Upper lobe of left lung (tissue), 6 donors: ENCODE data around the gene DICER1. TPM values are rescaled to one million over a fixed set of nuclear protein-coding genes. Genes with fewer than 3 reads are reported as not detected.

Experiments used
- ATAC-seq, 2 donors: fragments of 200-7000 bp; cut with Tn5 transposase; one replicate each; pipeline ENCODE4 v1.9.1; 2022; ENCODE audit warnings: mild to moderate bottlenecking in 2 of 2, moderate library complexity in 2 of 2; ENCODE audit not compliant: low FRiP score in 2 of 2
- DNase-seq, 2 donors: peaks; one replicate each; pipeline ENCODE4 v3.0.0-alpha.2; 2019 to 2020
- H3K27ac ChIP-seq, 4 donors: fragments of 200-600 bp; sonication (generic); one replicate each; pipeline ENCODE4 v1.5.1; 2016 to 2019
- H3K27me3 ChIP-seq, 4 donors: fragments of 200-600 bp; sonication (generic); one replicate each; pipeline ENCODE4 v1.5.1; 2017 to 2019
- H3K36me3 ChIP-seq, 4 donors: fragments of 200-600 bp; sonication (generic); one replicate each; pipeline ENCODE4 v1.5.1; 2016 to 2019
- H3K4me1 ChIP-seq, 4 donors: fragments of 200-600 bp; sonication (generic); one replicate each; pipeline ENCODE4 v1.5.1; 2018 to 2019
- H3K4me3 ChIP-seq, 4 donors: fragments of 200-600 bp; sonication (generic); one replicate each; pipeline ENCODE4 v1.5.1; 2017 to 2019; ENCODE audit warnings: mild to moderate bottlenecking in 2 of 4, moderate library complexity in 1 of 4
- H3K9me3 ChIP-seq, 4 donors: fragments of 200-600 bp; sonication (generic); one replicate each; pipeline ENCODE4 v1.5.1; 2018 to 2019
- EP300 ChIP-seq, 4 donors: sonication (generic); formaldehyde crosslinking; IDR thresholded peaks; one replicate each; pipeline ENCODE4 v1.5.1; 2017; ENCODE audit warnings: antibody characterized with exemption in 4 of 4, control low read depth in 2 of 4
- POLR2A ChIP-seq, 4 donors: fragments of 450-650 bp; IDR thresholded peaks; one replicate each; pipeline ENCODE4 v1.5.1; 2016 to 2017; ENCODE audit warnings: antibody characterized with exemption in 4 of 4, mild to moderate bottlenecking in 2 of 4
- POLR2AphosphoS5 ChIP-seq, 2 donors: sonication (generic); formaldehyde crosslinking; IDR thresholded peaks; one replicate each; pipeline ENCODE4 v1.5.1; 2017; ENCODE audit warnings: antibody characterized with exemption in 2 of 2
- WGBS, 2 donors: methylation state at CpG; one replicate each; pipeline ENCODE4 v1.1.5; 2017 to 2018; 5-methylcytosine and 5-hydroxymethylcytosine counted together
- total RNA-seq, 6 donors: library from RNA; depleted of rRNA in 4 of 6; stranded (reverse); fragments of >200 nt in 4 of 6; gene quantifications; one replicate each; pipeline versions ENCODE4 v1.1.0 to v1.2.1, GENCODE V29; 2016 to 2021
- TF ChIP-seq, protein P1 (sequence below), 6 experiments: fragments of 450-650 bp in 4 of 6; fragments of 200-600 bp in 2 of 6; sonication (generic) in 2 of 6; IDR thresholded peaks; one replicate each; pipeline ENCODE4 v1.5.1; 2016 to 2019; ENCODE audit warnings: antibody characterized with exemption in 6 of 6
- donor health status: DM: no; HTN: no; CAD: no; lungs with moderate emphysema.
- donor health status: DM: no; HTN: yes; CAD: no; lungs with severe emphysema.

Gene DICER1
- total RNA-seq, 6 donors from 2014 or later: 57.7 to 106 (median 75.1) TPM

DNA sequence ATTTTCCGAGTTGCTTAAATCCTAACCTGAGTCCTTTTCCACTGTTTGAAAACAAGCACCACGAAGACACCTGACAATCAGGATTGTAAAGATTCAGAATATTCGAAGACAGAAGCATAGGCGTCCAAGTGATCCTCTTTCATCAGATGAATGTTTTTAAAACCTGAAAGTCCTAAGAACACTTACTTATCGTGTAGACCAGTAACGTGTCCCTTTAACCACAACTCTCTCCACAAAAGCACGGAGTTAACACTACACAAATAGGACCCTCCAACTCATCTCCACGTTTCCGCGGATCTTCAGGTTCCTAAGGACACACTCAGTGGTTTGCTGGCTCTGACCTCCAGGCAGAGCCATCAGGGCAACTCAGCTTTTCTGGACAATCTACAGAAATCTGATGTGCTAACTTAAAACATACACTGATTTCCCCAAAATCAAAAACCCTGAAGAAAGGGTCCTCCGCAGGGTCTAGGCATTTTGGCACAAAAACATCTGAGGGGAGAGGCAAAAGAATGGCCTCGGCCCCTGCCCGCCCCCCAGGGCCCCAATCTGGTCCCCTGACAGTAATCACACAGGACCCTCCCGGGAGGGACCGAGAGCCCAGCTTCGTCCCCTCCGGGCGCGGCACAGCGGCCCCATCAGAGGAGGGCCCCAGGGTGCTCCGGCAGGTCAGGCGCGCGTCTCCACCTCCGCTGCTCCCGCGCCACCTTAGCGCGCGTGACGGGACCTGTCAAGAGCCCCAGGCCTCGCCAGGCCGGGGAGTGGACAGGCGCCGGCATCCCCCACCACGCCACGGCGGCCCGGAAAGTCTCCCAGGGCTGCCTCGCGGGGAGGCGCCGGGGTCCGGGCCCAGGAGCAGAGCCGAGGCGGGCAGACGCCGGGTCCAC is 925 bp downstream of the DICER1 start:
- Histone ChIP-seq H3K27ac (peak overlapping the region; percentile 91 to 96 (median 93)), H3K9me3 (no peaks in the 10 kb centered on the region), H3K4me1 (peaks cover 26 to 46% (median 38%) of the 10 kb centered on the region in 4 donors), H3K27me3 (no peaks in the 10 kb centered on the region), H3K4me3 (peak overlapping the region; percentile 66 to 88 (median 85)), H3K36me3 (no peaks in the 10 kb centered on the region)
- 3 to 6% methylated on average over 11 to 20 of the region's 48 CpGs for WGBS, 2 donors
- ATAC-seq: peak; percentile 23 to 24
- peak; percentile 59 to 91 for DNase-seq
- no peak for TF ChIP-seq POLR2A (IDR thresholded peaks at IDR 0.05)
- TF ChIP-seq POLR2AphosphoS5 (IDR thresholded peaks at IDR 0.05): no peak
- TF ChIP-seq EP300 (IDR thresholded peaks at IDR 0.05): no peak
- TF ChIP-seq, protein P1, sequence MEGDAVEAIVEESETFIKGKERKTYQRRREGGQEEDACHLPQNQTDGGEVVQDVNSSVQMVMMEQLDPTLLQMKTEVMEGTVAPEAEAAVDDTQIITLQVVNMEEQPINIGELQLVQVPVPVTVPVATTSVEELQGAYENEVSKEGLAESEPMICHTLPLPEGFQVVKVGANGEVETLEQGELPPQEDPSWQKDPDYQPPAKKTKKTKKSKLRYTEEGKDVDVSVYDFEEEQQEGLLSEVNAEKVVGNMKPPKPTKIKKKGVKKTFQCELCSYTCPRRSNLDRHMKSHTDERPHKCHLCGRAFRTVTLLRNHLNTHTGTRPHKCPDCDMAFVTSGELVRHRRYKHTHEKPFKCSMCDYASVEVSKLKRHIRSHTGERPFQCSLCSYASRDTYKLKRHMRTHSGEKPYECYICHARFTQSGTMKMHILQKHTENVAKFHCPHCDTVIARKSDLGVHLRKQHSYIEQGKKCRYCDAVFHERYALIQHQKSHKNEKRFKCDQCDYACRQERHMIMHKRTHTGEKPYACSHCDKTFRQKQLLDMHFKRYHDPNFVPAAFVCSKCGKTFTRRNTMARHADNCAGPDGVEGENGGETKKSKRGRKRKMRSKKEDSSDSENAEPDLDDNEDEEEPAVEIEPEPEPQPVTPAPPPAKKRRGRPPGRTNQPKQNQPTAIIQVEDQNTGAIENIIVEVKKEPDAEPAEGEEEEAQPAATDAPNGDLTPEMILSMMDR (IDR thresholded peaks at IDR 0.05): no peak

DNA sequence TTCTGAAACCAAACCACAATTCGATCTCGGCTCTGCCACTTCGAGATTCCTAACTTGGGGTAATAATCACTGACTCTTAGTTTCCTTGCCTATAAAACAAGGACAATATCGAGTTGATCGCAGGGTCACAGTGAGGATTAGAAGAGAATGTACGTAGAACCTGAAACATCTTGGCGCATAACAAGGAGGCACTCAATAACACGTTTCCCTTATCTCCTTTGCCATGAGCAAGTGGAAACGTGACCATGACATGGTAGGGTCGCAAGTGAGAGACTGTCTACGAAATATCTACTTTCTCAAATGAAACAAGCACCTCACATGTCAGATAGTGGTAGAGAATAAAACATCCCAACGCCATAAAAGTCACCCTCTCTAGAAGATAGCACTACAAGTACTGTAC is 2.3 kb downstream of the DICER1 start:
- DNase-seq (no peak), ATAC-seq (no peak)
- no peak overlapping the region for H3K27ac ChIP-seq
- H3K27me3 ChIP-seq: no peaks in the 10 kb centered on the region
- H3K4me1 ChIP-seq: peaks cover 31 to 59% (median 43%) of the 10 kb centered on the region in 4 donors
- H3K4me3 ChIP-seq: peak overlapping the region in 1 of 4 donors; percentile 86
- no peaks in the 10 kb centered on the region for H3K9me3 ChIP-seq
- WGBS, 2 donors: 86 to 91% methylated on average over 12 of the region's 12 CpGs
- no peaks in the 10 kb centered on the region for H3K36me3 ChIP-seq
- TF ChIP-seq EP300 (IDR thresholded peaks at IDR 0.05) (no peak), POLR2AphosphoS5 (IDR thresholded peaks at IDR 0.05) (no peak), POLR2A (IDR thresholded peaks at IDR 0.05) (no peak)
- TF ChIP-seq, protein P1 (IDR thresholded peaks at IDR 0.05): no peak

DNA sequence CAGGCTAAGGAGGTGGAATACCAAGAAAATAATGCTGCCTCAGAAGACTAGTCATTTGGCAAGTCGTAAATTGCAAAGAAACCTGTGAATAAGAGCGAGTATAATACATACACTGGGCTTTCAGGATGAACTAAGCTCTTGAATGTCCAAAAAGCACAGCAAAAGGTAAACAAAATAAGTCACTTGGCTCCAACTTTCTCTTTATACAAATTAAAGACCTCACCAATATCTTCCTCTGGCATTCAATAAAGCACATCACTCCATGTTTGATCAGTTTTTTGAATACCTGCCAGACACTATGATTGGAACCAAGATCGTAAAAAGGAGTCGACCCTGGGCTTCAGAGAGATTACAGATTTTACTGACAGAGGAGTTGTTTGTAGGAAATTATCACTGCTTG is 3.5 kb downstream of the DICER1 start:
- no peak for ATAC-seq
- Histone ChIP-seq H3K27me3 (no peaks in the 10 kb centered on the region), H3K9me3 (no peaks in the 10 kb centered on the region), H3K4me1 (peaks cover 31 to 62% (median 51%) of the 10 kb centered on the region in 4 donors), H3K4me3 (no peak overlapping the region), H3K36me3 (no peaks in the 10 kb centered on the region), H3K27ac (peak overlapping the region in 1 of 4 donors; percentile 10)
- DNase-seq: no peak
- TF ChIP-seq POLR2AphosphoS5 (IDR thresholded peaks at IDR 0.05) (no peak), POLR2A (IDR thresholded peaks at IDR 0.05) (no peak), EP300 (IDR thresholded peaks at IDR 0.05) (no peak)
- TF ChIP-seq, protein P1 (IDR thresholded peaks at IDR 0.05): no peak
- WGBS, 2 donors: 66 to 71% methylated on average over 4 of the region's 4 CpGs

DNA sequence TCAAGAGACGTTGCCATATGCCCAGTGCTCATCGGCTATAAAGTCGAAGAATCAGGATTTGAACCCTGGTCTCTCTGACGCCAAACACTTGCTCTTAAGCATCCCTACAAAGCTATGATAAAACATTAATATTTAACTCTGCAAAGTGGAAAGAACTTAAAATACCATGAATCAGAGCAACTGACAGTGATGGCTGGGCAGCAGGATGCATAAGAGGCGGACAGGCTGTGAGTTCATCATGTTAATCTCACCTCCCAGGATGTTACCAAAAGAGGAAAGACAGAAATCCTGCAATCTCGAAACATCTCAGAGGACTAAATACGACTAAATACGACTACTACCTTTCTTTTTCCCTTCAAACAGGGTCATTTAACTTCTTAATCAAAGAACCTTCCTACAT is 5.8 kb downstream of the DICER1 start:
- Histone ChIP-seq H3K27me3 (no peaks in the 10 kb centered on the region), H3K9me3 (no peaks in the 10 kb centered on the region), H3K4me3 (no peak overlapping the region), H3K36me3 (no peaks in the 10 kb centered on the region), H3K4me1 (peaks cover 26 to 68% (median 59%) of the 10 kb centered on the region in 4 donors), H3K27ac (no peak overlapping the region)
- TF ChIP-seq, protein P1 (IDR thresholded peaks at IDR 0.05): no peak
- TF ChIP-seq POLR2A (IDR thresholded peaks at IDR 0.05) (no peak), POLR2AphosphoS5 (IDR thresholded peaks at IDR 0.05) (no peak), EP300 (IDR thresholded peaks at IDR 0.05) (no peak)
- DNase-seq (no peak), ATAC-seq (no peak)
- WGBS, 2 donors: 70 to 77% methylated on average over 8 of the region's 8 CpGs
